Parathyroid adenoma (tissue), 2 donors: ENCODE data around the gene GATA6.
A peak's percentile ranks its signal among the peaks of the same experiment; 100 is the strongest.

ENCODE experiments used
- H2AFZ ChIP-seq: fragments of 300-600 bp; sonication (generic); one replicate; pipeline ENCODE4 v1.7.0; 2017; ENCODE audit warnings: antibody characterized with exemption, mild to moderate bottlenecking
- H3K27ac ChIP-seq: fragments of 300-600 bp; sonication (generic); one replicate; pipeline ENCODE4 v1.7.0; 2017
- H3K27me3 ChIP-seq: fragments of 300-600 bp; sonication (generic); one replicate; pipeline ENCODE4 v1.7.0; 2017; ENCODE audit warnings: low read length; ENCODE audit not compliant: control insufficient read depth, insufficient read depth
- H3K36me3 ChIP-seq: fragments of 300-600 bp; sonication (generic); one replicate; pipeline ENCODE4 v1.7.0; 2017; ENCODE audit warnings: low read length; ENCODE audit not compliant: control insufficient read depth, insufficient read depth
- H3K4me1 ChIP-seq: fragments of 300-600 bp; sonication (generic); one replicate; pipeline ENCODE4 v1.7.0; 2017; ENCODE audit warnings: control low read depth
- H3K4me2 ChIP-seq: fragments of 300-600 bp; sonication (generic); one replicate; pipeline ENCODE4 v1.7.0; 2017; ENCODE audit warnings: low read length
- H3K4me3 ChIP-seq: fragments of 300-600 bp; sonication (generic); one replicate; pipeline ENCODE4 v1.7.0; 2017; ENCODE audit warnings: low read depth, low read length
- H3K79me2 ChIP-seq: fragments of 300-600 bp; sonication (generic); one replicate; pipeline ENCODE4 v1.7.0; 2017; ENCODE audit warnings: control low read depth
- H3K9ac ChIP-seq: fragments of 300-600 bp; sonication (generic); one replicate; pipeline ENCODE4 v1.7.0; 2017; ENCODE audit warnings: mild to moderate bottlenecking
- H3K9me3 ChIP-seq: fragments of 300-600 bp; sonication (generic); one replicate; pipeline ENCODE4 v1.7.0; 2017; ENCODE audit warnings: low read length; ENCODE audit not compliant: control insufficient read depth
- CTCF ChIP-seq: fragments of 300-600 bp; sonication (generic); IDR thresholded peaks from one replicate; pipeline ENCODE4 v1.7.0; 2017; ENCODE audit warnings: antibody characterized with exemption, mild to moderate bottlenecking
- donor health status: primary hyperparathyroidism.

Gene GATA6

GRCh38 chr18:22171258-22172119 is 2.1 kb downstream of the GATA6 start:
- no peak overlapping the region for H3K9ac ChIP-seq

GRCh38 chr18:22172120-22172582 is 2.8 kb downstream of the GATA6 start:
- Histone ChIP-seq H2AFZ (no peak overlapping the region), H3K79me2 (no peaks in the 10 kb centered on the region), H3K27ac (no peak overlapping the region), H3K4me1 (no peaks in the 10 kb centered on the region), H3K27me3 (peaks cover 21% of the 10 kb centered on the region), H3K9me3 (no peaks in the 10 kb centered on the region), H3K36me3 (no peaks in the 10 kb centered on the region), H3K4me3 (no peak overlapping the region), H3K4me2 (no peak overlapping the region), H3K9ac (no peak overlapping the region)
- TF ChIP-seq CTCF, result no peak

More at GRCh38 chr18:22171258-22172119, 2.1 kb downstream of the GATA6 start:
- peak overlapping the region; percentile 79 for H3K4me2 ChIP-seq
- H3K36me3 ChIP-seq, result no peaks in the 10 kb centered on the region
- no peaks in the 10 kb centered on the region for H3K79me2 ChIP-seq
- H3K9me3 ChIP-seq, result no peaks in the 10 kb centered on the region
- no peak for TF ChIP-seq CTCF
- H3K27me3 ChIP-seq, result peaks cover 28% of the 10 kb centered on the region
- H3K4me1 ChIP-seq, result no peaks in the 10 kb centered on the region
- no peak overlapping the region for H3K27ac ChIP-seq
- peak overlapping the region; percentile 94 for H2AFZ ChIP-seq
- H3K4me3 ChIP-seq, result no peak overlapping the region

- no peaks in the 10 kb centered on the region for H3K36me3 ChIP-seq
- H3K27ac ChIP-seq, result no peak overlapping the region
- no peak overlapping the region for H3K9ac ChIP-seq
- TF ChIP-seq CTCF, result no peak
- no peak overlapping the region for H3K4me2 ChIP-seq
- no peaks in the 10 kb centered on the region for H3K79me2 ChIP-seq
- no peaks in the 10 kb centered on the region for H3K9me3 ChIP-seq
- H3K27me3 ChIP-seq, result peaks cover 21% of the 10 kb centered on the region
- H3K4me1 ChIP-seq, result no peaks in the 10 kb centered on the region
- no peak overlapping the region for H3K4me3 ChIP-seq
- no peak overlapping the region for H2AFZ ChIP-seq
These were observed 3.2 kb downstream of the GATA6 start for GRCh38 chr18:22172594-22173049.

GRCh38 chr18:22173221-22173927 is 4.0 kb downstream of the GATA6 start:
- H3K4me3 ChIP-seq, result no peak overlapping the region
- H3K36me3 ChIP-seq, result no peaks in the 10 kb centered on the region
- peaks cover 15% of the 10 kb centered on the region for H3K27me3 ChIP-seq
- no peaks in the 10 kb centered on the region for H3K9me3 ChIP-seq
- H3K27ac ChIP-seq, result no peak overlapping the region
- H3K4me2 ChIP-seq, result no peak overlapping the region
- no peak overlapping the region for H2AFZ ChIP-seq
- H3K4me1 ChIP-seq, result no peaks in the 10 kb centered on the region
- no peak overlapping the region for H3K9ac ChIP-seq
- no peak for TF ChIP-seq CTCF
- H3K79me2 ChIP-seq, result no peaks in the 10 kb centered on the region
